ENCODE results near the gene NFATC1.

GRCh38 chr18:79405781-79406575, 10.2 kb downstream of the NFATC1 start:
- TF ChIP-seq POLR2A (IDR thresholded peaks at IDR 0.05): no peak
- no peak for TF ChIP-seq CTCF (IDR thresholded peaks at IDR 0.05)

All from vagina (tissue), 2 donors.